CD14-positive monocyte (primary cell): ENCODE data around the gene NECAB2. TPM values are rescaled to one million over a fixed set of nuclear protein-coding genes. Genes with fewer than 3 reads are reported as not detected.

Experiments
- DNase-seq, 3 donors: peaks; one replicate each; pipeline ENCODE4 v3.0.0-alpha.2; 2011 to 2022
- H2AFZ ChIP-seq: 2 replicates; pipeline ENCODE4 v1.6.0; 2012; ENCODE audit warnings: mild to moderate bottlenecking, low read depth, low read length, inconsistent platforms; ENCODE audit not compliant: insufficient read depth, poor library complexity, severe bottlenecking
- H3K27ac ChIP-seq, 2 donors: 1 replicate in 1 of 2; 2 replicates in 1 of 2; pipeline ENCODE4 v1.5.1; 2012 to 2013; ENCODE audit warnings: low read length in 2 of 2, control low read depth in 1 of 2, inconsistent platforms in 1 of 2, low read depth in 1 of 2, mild to moderate bottlenecking in 1 of 2
- H3K27me3 ChIP-seq, 2 donors: one replicate each; pipeline versions ENCODE4 v1.6.0 to v1.6.1; 2011 to 2013; ENCODE audit warnings: low read length in 2 of 2; ENCODE audit not compliant: control insufficient read depth in 2 of 2, insufficient read depth in 2 of 2
- H3K36me3 ChIP-seq, 2 donors: replicated peaks in 1 of 2; 1 replicate in 1 of 2; 2 replicates in 1 of 2; pipeline versions ENCODE4 v1.5.1 to v1.6.1; 2012 to 2013; ENCODE audit warnings: low read length in 2 of 2, control low read depth in 1 of 2, inconsistent platforms in 1 of 2, mild to moderate bottlenecking in 1 of 2; ENCODE audit not compliant: insufficient read depth in 2 of 2, control insufficient read depth in 1 of 2
- H3K4me1 ChIP-seq, 2 donors: 1 replicate in 1 of 2; 2 replicates in 1 of 2; pipeline versions ENCODE4 v1.5.1 to v1.6.1; 2012 to 2013; ENCODE audit warnings: low read length in 2 of 2, control low read depth in 1 of 2, inconsistent platforms in 1 of 2, mild to moderate bottlenecking in 1 of 2, moderate library complexity in 1 of 2; ENCODE audit not compliant: insufficient read depth in 2 of 2, control insufficient read depth in 1 of 2
- H3K4me2 ChIP-seq: replicated peaks from 2 replicates; pipeline ENCODE3; 2012; ENCODE audit warnings: low read length, moderate library complexity, mild to moderate bottlenecking; ENCODE audit not compliant: poor library complexity, severe bottlenecking; ENCODE audit errors: extremely low read depth
- H3K4me3 ChIP-seq, 3 experiments: fragments of 200-600 bp in 1 of 3; sonication (generic) in 1 of 3; replicated peaks in 1 of 3; 1 replicate in 2 of 3; 2 replicates in 1 of 3; pipeline ENCODE4 v1.5.1; 2011 to 2013; ENCODE audit warnings: low read length in 3 of 3, mild to moderate bottlenecking in 3 of 3, control low read depth in 2 of 3, low read depth in 2 of 3, inconsistent platforms in 1 of 3, moderate library complexity in 1 of 3
- H3K79me2 ChIP-seq: 2 replicates; pipeline ENCODE4 v1.6.0; 2012; ENCODE audit warnings: mild to moderate bottlenecking, control low read depth, inconsistent platforms, low read length, moderate library complexity; ENCODE audit not compliant: insufficient read depth
- H3K9ac ChIP-seq: 2 replicates; pipeline ENCODE4 v1.6.0; 2017; ENCODE audit warnings: low read length, mild to moderate bottlenecking; ENCODE audit not compliant: insufficient read depth, poor library complexity, severe bottlenecking
- H3K9me3 ChIP-seq, 2 donors: replicated peaks in 1 of 2; 1 replicate in 1 of 2; 2 replicates in 1 of 2; pipeline versions ENCODE4 v1.5.1 to v1.6.1; 2012 to 2013; ENCODE audit warnings: low read length in 2 of 2, control low read depth in 1 of 2; ENCODE audit not compliant: control insufficient read depth in 1 of 2, insufficient read depth in 1 of 2
- H4K20me1 ChIP-seq: 2 replicates; pipeline ENCODE4 v1.6.0; 2012; ENCODE audit warnings: mild to moderate bottlenecking, low read length, control low read depth, moderate library complexity; ENCODE audit not compliant: insufficient read depth
- H3K27ac Mint-ChIP-seq, 7 donors: one replicate each; pipeline ENCODE4 v1.8.0; 2020; ENCODE audit warnings: mild to moderate bottlenecking in 7 of 7, mixed read lengths in 7 of 7, moderate library complexity in 6 of 7, inconsistent platforms in 2 of 7
- H3K27me3 Mint-ChIP-seq, 3 donors: one replicate each; pipeline ENCODE4 v1.8.0; 2021 to 2022; ENCODE audit warnings: low read depth in 3 of 3, mild to moderate bottlenecking in 3 of 3, mixed read lengths in 3 of 3, moderate library complexity in 3 of 3, inconsistent platforms in 1 of 3
- H3K36me3 Mint-ChIP-seq, 2 donors: one replicate each; pipeline ENCODE4 v1.8.0; 2020; ENCODE audit warnings: mixed read lengths in 2 of 2, inconsistent platforms in 1 of 2, mild to moderate bottlenecking in 1 of 2
- H3K4me1 Mint-ChIP-seq: one replicate; pipeline ENCODE4 v1.8.0; 2020; ENCODE audit warnings: mild to moderate bottlenecking, mixed read lengths
- H3K4me3 Mint-ChIP-seq, 2 donors: one replicate each; pipeline ENCODE4 v1.8.0; 2020; ENCODE audit warnings: mild to moderate bottlenecking in 2 of 2, mixed read lengths in 2 of 2, moderate library complexity in 1 of 2
- H3K9me3 Mint-ChIP-seq, 7 donors: one replicate each; pipeline ENCODE4 v1.8.0; 2020 to 2022; ENCODE audit warnings: mixed read lengths in 7 of 7, mild to moderate bottlenecking in 6 of 7, moderate library complexity in 6 of 7, inconsistent platforms in 2 of 7
- WGBS: methylation state at CpG from one replicate; pipeline ENCODE4 v1.1.5; 2013; ENCODE audit warnings: missing lambda C conversion rate; ENCODE audit not compliant: insufficient coverage; 5-methylcytosine and 5-hydroxymethylcytosine counted together
- intact Hi-C, 2 donors: fragments of 100-400 bp; cut with micrococcal nuclease; formaldehyde crosslinking; loops; one replicate each; pipeline versions ENCODE4 v1.15.0 to v1.15.1; 2023
- polyA plus RNA-seq, 3 donors: library from polyadenylated mRNA; depleted of rRNA in 1 of 3; unstranded in 2 of 3; stranded (reverse) in 1 of 3; fragments of 300-500 nt in 2 of 3; fragments of >200 nt in 1 of 3; fragmentation: Illumina TruSeq in 2 of 3; gene quantifications; 1 replicate in 2 of 3; 2 replicates in 1 of 3; pipeline ENCODE4 v1.2.3, GENCODE V29; 2012 to 2021
- TF ChIP-seq, protein P1 (sequence below): fragments of 200-600 bp; IDR thresholded peaks from one replicate; pipeline ENCODE4 v1.8.0; 2022; ENCODE audit warnings: antibody characterized with exemption, mild to moderate bottlenecking

Gene NECAB2
- polyA plus RNA-seq, 3 donors = 0.33 to 1.4 (median 0.52) TPM

GRCh38 chr16:84003038-84003437 is 35.0 kb downstream of the NECAB2 start:
- no peak overlapping the region for H3K27ac Mint-ChIP-seq

DNA sequence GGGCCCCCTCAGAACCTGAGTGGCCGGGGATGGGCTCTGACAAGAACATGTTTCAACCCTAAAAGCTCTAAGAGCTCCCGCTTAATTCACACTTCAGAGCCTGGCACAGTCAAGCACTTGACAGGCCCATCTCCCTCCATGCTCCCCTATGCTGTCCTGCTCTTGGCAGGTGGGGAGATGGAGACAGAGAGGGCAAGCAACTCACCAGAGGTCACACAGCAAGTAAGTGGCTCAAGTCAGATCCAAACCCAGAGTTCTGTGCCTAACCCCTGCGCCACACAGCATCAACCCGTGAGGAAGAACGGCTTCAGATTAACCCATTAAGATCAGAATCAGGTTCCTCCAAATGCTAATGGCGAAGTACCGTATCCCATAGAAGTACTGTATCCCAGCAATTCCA is 36.4 kb downstream of the NECAB2 start:
- TF ChIP-seq, protein P1, sequence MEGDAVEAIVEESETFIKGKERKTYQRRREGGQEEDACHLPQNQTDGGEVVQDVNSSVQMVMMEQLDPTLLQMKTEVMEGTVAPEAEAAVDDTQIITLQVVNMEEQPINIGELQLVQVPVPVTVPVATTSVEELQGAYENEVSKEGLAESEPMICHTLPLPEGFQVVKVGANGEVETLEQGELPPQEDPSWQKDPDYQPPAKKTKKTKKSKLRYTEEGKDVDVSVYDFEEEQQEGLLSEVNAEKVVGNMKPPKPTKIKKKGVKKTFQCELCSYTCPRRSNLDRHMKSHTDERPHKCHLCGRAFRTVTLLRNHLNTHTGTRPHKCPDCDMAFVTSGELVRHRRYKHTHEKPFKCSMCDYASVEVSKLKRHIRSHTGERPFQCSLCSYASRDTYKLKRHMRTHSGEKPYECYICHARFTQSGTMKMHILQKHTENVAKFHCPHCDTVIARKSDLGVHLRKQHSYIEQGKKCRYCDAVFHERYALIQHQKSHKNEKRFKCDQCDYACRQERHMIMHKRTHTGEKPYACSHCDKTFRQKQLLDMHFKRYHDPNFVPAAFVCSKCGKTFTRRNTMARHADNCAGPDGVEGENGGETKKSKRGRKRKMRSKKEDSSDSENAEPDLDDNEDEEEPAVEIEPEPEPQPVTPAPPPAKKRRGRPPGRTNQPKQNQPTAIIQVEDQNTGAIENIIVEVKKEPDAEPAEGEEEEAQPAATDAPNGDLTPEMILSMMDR = no peak
- no peak overlapping the region for H3K27ac Mint-ChIP-seq
- no peaks in the 10 kb centered on the region for H3K36me3 Mint-ChIP-seq
- H3K4me1 ChIP-seq = no peaks in the 10 kb centered on the region
- H3K4me3 Mint-ChIP-seq = no peak overlapping the region
- no peak overlapping the region for H2AFZ ChIP-seq
- H3K27me3 ChIP-seq = peaks cover 0 to 29% of the 10 kb centered on the region in 2 donors
- intact Hi-C loops = no loop called here
- no peak overlapping the region for H3K9ac ChIP-seq
- H3K9me3 Mint-ChIP-seq = peaks cover 0 to 5% (median 0%) of the 10 kb centered on the region in 7 donors
- H3K27ac ChIP-seq = no peak overlapping the region
- no peaks in the 10 kb centered on the region for H3K79me2 ChIP-seq
- H4K20me1 ChIP-seq = no peaks in the 10 kb centered on the region
- no peaks in the 10 kb centered on the region for H3K4me1 Mint-ChIP-seq
- 93% methylated on average over 5 of the region's 7 CpGs for WGBS
- H3K36me3 ChIP-seq = no peaks in the 10 kb centered on the region
- no peak overlapping the region for H3K4me3 ChIP-seq
- DNase-seq = no peak
- H3K27me3 Mint-ChIP-seq = peaks cover 28 to 33% (median 28%) of the 10 kb centered on the region in 3 donors
- no peak overlapping the region for H3K4me2 ChIP-seq
- H3K9me3 ChIP-seq = no peaks in the 10 kb centered on the region

More at GRCh38 chr16:84003038-84003437, 35.0 kb downstream of the NECAB2 start:
- Histone ChIP-seq H3K9me3 (no peaks in the 10 kb centered on the region), H3K27me3 (peaks cover 0 to 31% of the 10 kb centered on the region in 2 donors), H3K79me2 (no peaks in the 10 kb centered on the region), H3K9ac (no peak overlapping the region), H3K36me3 (no peaks in the 10 kb centered on the region), H4K20me1 (no peaks in the 10 kb centered on the region), H2AFZ (no peak overlapping the region), H3K4me2 (no peak overlapping the region), H3K27ac (no peak overlapping the region), H3K4me1 (no peaks in the 10 kb centered on the region), H3K4me3 (no peak overlapping the region)
- Mint-ChIP-seq H3K27me3 (peaks cover 29 to 38% (median 33%) of the 10 kb centered on the region in 3 donors), H3K9me3 (peaks cover 0 to 3% (median 0%) of the 10 kb centered on the region in 7 donors), H3K36me3 (no peaks in the 10 kb centered on the region), H3K4me1 (no peaks in the 10 kb centered on the region), H3K4me3 (no peak overlapping the region)
- 73% methylated on average over 9 of the region's 12 CpGs for WGBS
- DNase-seq = no peak
- TF ChIP-seq, protein P1 = no peak
- intact Hi-C loops = no loop called here
